ENCODE results near the gene LPCAT1. TPM values are rescaled to one million over a fixed set of nuclear protein-coding genes. Genes with fewer than 3 reads are reported as not detected.

LPCAT1 gene
- total RNA-seq, 1 experiment from 2014 or later: 17.1 TPM

GRCh38 chr5:1448511-1449011 lies 75.2 kb downstream of the LPCAT1 start:
- intact Hi-C loops (cut with micrococcal nuclease): no loop called here
- no peaks in the 10 kb centered on the region for H3K9me3 Mint-ChIP-seq (ENCODE audit: unreplicated experiment)
- TF ChIP-seq, protein P1, sequence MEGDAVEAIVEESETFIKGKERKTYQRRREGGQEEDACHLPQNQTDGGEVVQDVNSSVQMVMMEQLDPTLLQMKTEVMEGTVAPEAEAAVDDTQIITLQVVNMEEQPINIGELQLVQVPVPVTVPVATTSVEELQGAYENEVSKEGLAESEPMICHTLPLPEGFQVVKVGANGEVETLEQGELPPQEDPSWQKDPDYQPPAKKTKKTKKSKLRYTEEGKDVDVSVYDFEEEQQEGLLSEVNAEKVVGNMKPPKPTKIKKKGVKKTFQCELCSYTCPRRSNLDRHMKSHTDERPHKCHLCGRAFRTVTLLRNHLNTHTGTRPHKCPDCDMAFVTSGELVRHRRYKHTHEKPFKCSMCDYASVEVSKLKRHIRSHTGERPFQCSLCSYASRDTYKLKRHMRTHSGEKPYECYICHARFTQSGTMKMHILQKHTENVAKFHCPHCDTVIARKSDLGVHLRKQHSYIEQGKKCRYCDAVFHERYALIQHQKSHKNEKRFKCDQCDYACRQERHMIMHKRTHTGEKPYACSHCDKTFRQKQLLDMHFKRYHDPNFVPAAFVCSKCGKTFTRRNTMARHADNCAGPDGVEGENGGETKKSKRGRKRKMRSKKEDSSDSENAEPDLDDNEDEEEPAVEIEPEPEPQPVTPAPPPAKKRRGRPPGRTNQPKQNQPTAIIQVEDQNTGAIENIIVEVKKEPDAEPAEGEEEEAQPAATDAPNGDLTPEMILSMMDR (IDR thresholded peaks at IDR 0.05; ENCODE audit: unreplicated experiment): no peak
- ChIA-PET POLR2A (no interaction called here), CTCF (no interaction called here)
- BruUV-seq (replicated peaks): no TSS peak
- peaks cover 45% of the 10 kb centered on the region for H3K27me3 Mint-ChIP-seq (ENCODE audit: insufficient read depth, unreplicated experiment)
- no peaks in the 10 kb centered on the region for H3K4me1 Mint-ChIP-seq (ENCODE audit: insufficient read depth, unreplicated experiment)
- no peak overlapping the region for H3K4me3 Mint-ChIP-seq (ENCODE audit: unreplicated experiment)
- DNase-seq (ENCODE audit: unreplicated experiment): no peak
- no peak overlapping the region for H3K27ac Mint-ChIP-seq (ENCODE audit: low read depth, unreplicated experiment)
- no peaks in the 10 kb centered on the region for H3K36me3 Mint-ChIP-seq (ENCODE audit: insufficient read depth, unreplicated experiment)

DNA sequence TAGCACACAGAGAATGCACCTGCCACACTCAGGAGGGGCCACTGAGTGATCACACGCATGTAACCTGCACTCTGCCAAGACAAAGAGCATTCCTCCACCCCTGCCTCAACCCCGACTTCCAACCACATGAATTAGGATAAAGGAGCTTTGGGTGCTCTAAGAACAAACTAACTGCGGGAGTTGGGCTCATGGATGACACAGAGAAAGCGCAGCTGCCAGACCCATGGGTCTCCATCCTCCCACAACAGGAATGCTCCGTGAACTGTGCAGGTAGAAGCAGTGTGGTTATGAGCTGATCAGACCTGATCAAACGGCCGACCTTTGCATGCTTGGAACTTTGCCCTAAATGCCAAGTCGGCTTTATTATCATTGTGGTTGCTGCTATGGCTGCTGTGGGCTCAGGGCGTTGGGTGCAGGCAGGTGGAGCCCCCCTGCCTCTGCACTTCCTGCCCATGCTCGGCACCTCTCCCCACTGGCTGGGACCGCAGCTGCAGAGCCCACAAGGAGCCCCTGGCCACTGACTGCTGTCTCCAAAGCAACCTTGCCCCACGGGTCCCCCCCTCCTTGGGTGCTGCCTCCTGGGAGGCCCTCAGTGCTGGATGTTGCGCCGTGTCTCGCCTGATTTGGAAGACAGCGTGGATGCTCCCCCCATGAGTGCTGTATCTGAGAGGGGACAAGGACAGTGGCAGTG lies 75.9 kb downstream of the LPCAT1 start:
- no peak for DNase-seq (ENCODE audit: unreplicated experiment)
- TF ChIP-seq, protein P1 (IDR thresholded peaks at IDR 0.05; ENCODE audit: unreplicated experiment): no peak
- intact Hi-C loops (cut with micrococcal nuclease): no loop called here
- no peak overlapping the region for H3K4me3 Mint-ChIP-seq (ENCODE audit: unreplicated experiment)
- POLR2A ChIA-PET: no interaction called here
- no peaks in the 10 kb centered on the region for H3K36me3 Mint-ChIP-seq (ENCODE audit: insufficient read depth, unreplicated experiment)
- CTCF ChIA-PET: interaction anchor here (0.6 to 0.7 kb wide), 2 partner anchors 205 to 1215 kb away, joined by 3 to 4 read pairs; no protein-coding TSS in a partner anchor
- H3K9me3 Mint-ChIP-seq (ENCODE audit: unreplicated experiment): no peaks in the 10 kb centered on the region
- no TSS peak for BruUV-seq (replicated peaks)
- H3K4me1 Mint-ChIP-seq (ENCODE audit: insufficient read depth, unreplicated experiment): no peaks in the 10 kb centered on the region
- no peak overlapping the region for H3K27ac Mint-ChIP-seq (ENCODE audit: low read depth, unreplicated experiment)
- H3K27me3 Mint-ChIP-seq (ENCODE audit: insufficient read depth, unreplicated experiment): peaks cover 45% of the 10 kb centered on the region

GRCh38 chr5:1446602-1447343 lies 77.0 kb downstream of the LPCAT1 start:
- BruUV-seq (replicated peaks): no TSS peak
- H3K9me3 Mint-ChIP-seq (ENCODE audit: unreplicated experiment): no peaks in the 10 kb centered on the region
- TF ChIP-seq, protein P1 (IDR thresholded peaks at IDR 0.05; ENCODE audit: unreplicated experiment): no peak
- H3K36me3 Mint-ChIP-seq (ENCODE audit: insufficient read depth, unreplicated experiment): no peaks in the 10 kb centered on the region
- no peak overlapping the region for H3K4me3 Mint-ChIP-seq (ENCODE audit: unreplicated experiment)
- no peak for DNase-seq (ENCODE audit: unreplicated experiment)
- H3K27ac Mint-ChIP-seq (ENCODE audit: low read depth, unreplicated experiment): no peak overlapping the region
- intact Hi-C loops (cut with micrococcal nuclease): no loop called here
- CTCF ChIA-PET: no interaction called here
- POLR2A ChIA-PET: no interaction called here
- H3K27me3 Mint-ChIP-seq (ENCODE audit: insufficient read depth, unreplicated experiment): peaks cover 45% of the 10 kb centered on the region
- no peaks in the 10 kb centered on the region for H3K4me1 Mint-ChIP-seq (ENCODE audit: insufficient read depth, unreplicated experiment)

DNA sequence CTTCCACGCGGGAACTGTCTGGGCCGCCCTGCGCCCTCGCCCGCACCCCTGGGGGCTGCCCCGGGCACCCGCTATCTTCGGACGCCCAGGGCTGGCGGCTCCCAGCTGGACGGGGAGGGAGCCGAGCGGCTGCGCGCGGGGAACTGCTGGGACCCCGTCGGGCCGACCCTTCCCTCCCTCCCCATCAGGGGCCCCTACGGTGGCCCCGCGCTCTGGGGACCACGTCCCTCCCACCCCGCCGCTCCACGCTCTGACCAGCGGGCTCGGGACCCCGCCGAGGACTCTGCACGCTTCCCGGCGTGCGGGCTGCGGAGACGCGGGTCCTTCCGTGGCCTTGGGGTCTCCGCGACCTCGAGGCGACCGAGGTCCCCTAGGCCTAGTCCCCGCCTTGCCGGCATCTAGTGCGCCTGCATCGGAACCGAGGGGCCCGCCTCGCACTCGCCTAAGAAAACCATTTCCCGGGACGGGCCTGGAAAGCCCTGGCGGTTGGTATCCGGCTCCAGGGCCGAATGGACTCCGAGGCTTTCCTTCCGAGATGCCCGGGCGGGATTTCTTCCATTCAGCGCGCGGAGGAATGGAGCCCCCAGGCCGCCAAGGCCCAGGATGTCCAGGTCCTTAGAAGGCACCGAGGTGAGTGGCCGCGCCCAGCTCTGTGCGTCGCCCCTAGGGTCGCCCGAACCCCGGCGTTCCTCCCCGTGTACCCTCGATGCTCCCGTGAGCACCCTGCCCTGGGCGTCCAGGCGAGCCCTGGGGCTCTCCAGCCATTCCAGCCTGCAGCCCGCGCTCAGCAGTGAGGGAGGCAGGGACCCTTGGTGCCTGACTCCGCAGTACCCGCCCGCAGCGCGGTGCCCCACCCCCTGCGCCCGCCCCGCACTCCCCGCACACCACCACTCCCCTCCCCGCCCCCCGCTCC lies 77.8 kb downstream of the LPCAT1 start:
- no peak overlapping the region for H3K4me3 Mint-ChIP-seq (ENCODE audit: unreplicated experiment)
- H3K36me3 Mint-ChIP-seq (ENCODE audit: insufficient read depth, unreplicated experiment): no peaks in the 10 kb centered on the region
- H3K27ac Mint-ChIP-seq (ENCODE audit: low read depth, unreplicated experiment): no peak overlapping the region
- H3K9me3 Mint-ChIP-seq (ENCODE audit: unreplicated experiment): peaks cover under 1% of the 10 kb centered on the region
- peaks cover 37% of the 10 kb centered on the region for H3K27me3 Mint-ChIP-seq (ENCODE audit: insufficient read depth, unreplicated experiment)
- BruUV-seq (replicated peaks): no TSS peak
- CTCF ChIA-PET: no interaction called here
- POLR2A ChIA-PET: no interaction called here
- no peaks in the 10 kb centered on the region for H3K4me1 Mint-ChIP-seq (ENCODE audit: insufficient read depth, unreplicated experiment)
- TF ChIP-seq, protein P1 (IDR thresholded peaks at IDR 0.05; ENCODE audit: unreplicated experiment): no peak
- no peak for DNase-seq (ENCODE audit: unreplicated experiment)
- intact Hi-C loops (cut with micrococcal nuclease): no loop called here

Data from MCF 10A (cell line).